IMR-90 (cell line): Measurements from ENCODE around the gene CUL1. TPM values are rescaled to one million over a fixed set of nuclear protein-coding genes. Genes with fewer than 3 reads are reported as not detected.

ENCODE experiments used
- ATAC-seq: fragments of 200-7000 bp; cut with Tn5 transposase; 2 replicates; pipeline ENCODE4 v1.9.1; 2020; ENCODE audit warnings: low read depth, mild to moderate bottlenecking, moderate library complexity
- BruUV-seq: library from RNA; stranded (reverse); fragments of 400-500 nt; replicated peaks from 2 replicates; lab custom pipeline; 2021; lab: Mats Ljungman, UMichigan
- CTCF ChIA-PET: fragments of 300-600 bp; formaldehyde crosslinking; extraction: SDS; loops from one replicate; lab custom pipeline; 2021; ENCODE audit warnings: antibody characterized with exemption; lab: Yijun Ruan, JAX
- POLR2A ChIA-PET: fragments of 300-600 bp; sonication (Branson Sonifier 250); formaldehyde crosslinking; loops from one replicate; lab custom pipeline; 2022; ENCODE audit warnings: antibody characterized with exemption; ENCODE audit not compliant: unreplicated experiment; lab: Charles Lee
- DNase-seq: peaks from one replicate; pipeline ENCODE4 v3.0.0; 2013
- H2AFZ ChIP-seq: replicated peaks from 2 replicates; pipeline ENCODE3; 2013; ENCODE audit warnings: low read length, mild to moderate bottlenecking; ENCODE audit not compliant: poor library complexity
- H2AK5ac ChIP-seq: 2 replicates; pipeline ENCODE4 v1.6.1; 2013; ENCODE audit warnings: low read depth, low read length, inconsistent platforms
- H2AK9ac ChIP-seq: replicated peaks from 2 replicates; pipeline ENCODE3; 2013; ENCODE audit warnings: mild to moderate bottlenecking, low read depth, low read length, moderate library complexity; ENCODE audit not compliant: poor library complexity
- H2BK120ac ChIP-seq: 2 replicates; pipeline ENCODE4 v1.6.1; 2013; ENCODE audit warnings: low read depth, low read length, inconsistent platforms
- H2BK15ac ChIP-seq: 3 replicates; pipeline ENCODE4 v1.6.1; 2013; ENCODE audit warnings: low read depth, low read length, inconsistent platforms
- H2BK20ac ChIP-seq: 2 replicates; pipeline ENCODE4 v1.6.1; 2013; ENCODE audit warnings: low read depth, mild to moderate bottlenecking, inconsistent platforms, low read length, moderate library complexity
- H2BK5ac ChIP-seq: 2 replicates; pipeline ENCODE4 v1.6.1; 2013; ENCODE audit warnings: mild to moderate bottlenecking, low read depth, low read length, inconsistent platforms; ENCODE audit not compliant: poor library complexity, severe bottlenecking
- H3K14ac ChIP-seq: replicated peaks from 2 replicates; pipeline ENCODE4 v1.6.1; 2013; ENCODE audit warnings: low read depth, low read length, inconsistent platforms
- H3K18ac ChIP-seq: 2 replicates; pipeline ENCODE4 v1.6.1; 2013; ENCODE audit warnings: low read depth, low read length, control low read depth
- H3K23ac ChIP-seq: 2 replicates; pipeline ENCODE4 v1.6.1; 2013; ENCODE audit warnings: low read depth, low read length, inconsistent platforms
- H3K27ac ChIP-seq: 2 replicates; pipeline ENCODE4 v1.5.1; 2013; ENCODE audit warnings: mild to moderate bottlenecking, control low read depth, low read length; ENCODE audit not compliant: insufficient read depth
- H3K27me3 ChIP-seq: 2 replicates; pipeline ENCODE4 v1.6.1; 2013; ENCODE audit warnings: low read length; ENCODE audit not compliant: control insufficient read depth, insufficient read depth
- H3K36me3 ChIP-seq: 2 replicates; pipeline ENCODE4 v1.6.1; 2013; ENCODE audit warnings: low read length, mixed read lengths; ENCODE audit not compliant: control insufficient read depth, insufficient read depth
- H3K4ac ChIP-seq: 2 replicates; pipeline ENCODE4 v1.6.1; 2013; ENCODE audit warnings: low read depth, low read length, inconsistent platforms
- H3K4me1 ChIP-seq: 2 replicates; pipeline ENCODE4 v1.6.1; 2013; ENCODE audit warnings: low read length, mixed read lengths; ENCODE audit not compliant: control insufficient read depth, insufficient read depth
- H3K4me2 ChIP-seq: 2 replicates; pipeline ENCODE4 v1.6.1; 2013; ENCODE audit warnings: low read depth, mild to moderate bottlenecking, control low read depth, low read length, moderate library complexity
- H3K4me3 ChIP-seq: 2 replicates; pipeline ENCODE4 v1.5.1; 2013; ENCODE audit warnings: low read depth, mild to moderate bottlenecking, control low read depth, low read length, moderate library complexity; ENCODE audit not compliant: insufficient read depth
- H3K56ac ChIP-seq: 2 replicates; pipeline ENCODE4 v1.6.1; 2013; ENCODE audit warnings: low read length, inconsistent platforms; ENCODE audit not compliant: insufficient read depth; ENCODE audit errors: extremely low read depth
- H3K79me1 ChIP-seq, 2 experiments: 2 replicates each; pipeline ENCODE4 v1.6.1; 2013; ENCODE audit warnings: low read length in 2 of 2, inconsistent platforms in 1 of 2, low read depth in 1 of 2
- H3K9ac ChIP-seq: 2 replicates; pipeline ENCODE4 v1.6.1; 2013; ENCODE audit warnings: low read depth, low read length, control low read depth
- H3K9me1 ChIP-seq: 2 replicates; pipeline ENCODE4 v1.6.1; 2013; ENCODE audit warnings: low read length, inconsistent platforms; ENCODE audit not compliant: insufficient read depth
- H3K9me3 ChIP-seq: 2 replicates; pipeline ENCODE4 v1.6.1; 2013; ENCODE audit warnings: low read length; ENCODE audit not compliant: control insufficient read depth, insufficient read depth
- H4K20me1 ChIP-seq: 2 replicates; pipeline ENCODE4 v1.6.1; 2013; ENCODE audit warnings: low read length, inconsistent platforms; ENCODE audit not compliant: insufficient read depth
- H4K5ac ChIP-seq: 2 replicates; pipeline ENCODE4 v1.6.1; 2013; ENCODE audit warnings: mild to moderate bottlenecking, low read depth, low read length, control low read depth
- H4K8ac ChIP-seq, 2 experiments: 2 replicates each; pipeline ENCODE4 v1.6.1; 2013; ENCODE audit warnings: low read depth in 2 of 2, low read length in 2 of 2, control low read depth in 1 of 2, inconsistent platforms in 1 of 2
- H4K91ac ChIP-seq: 2 replicates; pipeline ENCODE4 v1.6.1; 2013; ENCODE audit warnings: low read depth, low read length, inconsistent platforms; ENCODE audit not compliant: insufficient read depth
- BHLHE40 ChIP-seq: fragments of 150-350 bp; IDR thresholded peaks from 2 replicates; pipeline ENCODE4 v1.6.1; 2016; ENCODE audit warnings: mild to moderate bottlenecking, low read depth, low read length
- CEBPB ChIP-seq: IDR thresholded peaks from 2 replicates; pipeline ENCODE4 v1.6.1; 2012; ENCODE audit warnings: low read depth, low read length, improper control_type of control experiment
- CHD1 ChIP-seq: IDR thresholded peaks from 2 replicates; pipeline ENCODE4 v1.6.1; 2012; ENCODE audit warnings: low read depth, low read length, improper control_type of control experiment
- CTCF ChIP-seq: conservative IDR thresholded peaks from 2 replicates; pipeline ENCODE4 v1.5.1; 2012; ENCODE audit warnings: mild to moderate bottlenecking, low read depth, low read length, improper control_type of control experiment
- FOS ChIP-seq: fragments of 150-350 bp; IDR thresholded peaks from 2 replicates; pipeline ENCODE4 v1.6.1; 2016; ENCODE audit warnings: low read depth, low read length
- MAFK ChIP-seq: IDR thresholded peaks from 2 replicates; pipeline ENCODE4 v1.6.1; 2012; ENCODE audit warnings: low read depth, low read length, improper control_type of control experiment
- MAZ ChIP-seq: IDR thresholded peaks from 2 replicates; pipeline ENCODE4 v1.6.1; 2012; ENCODE audit warnings: low read depth, mild to moderate bottlenecking, low read length, improper control_type of control experiment, moderate library complexity, borderline replicate concordance
- MXI1 ChIP-seq: IDR thresholded peaks from 2 replicates; pipeline ENCODE4 v1.6.1; 2012; ENCODE audit warnings: low read depth, mild to moderate bottlenecking, low read length, moderate library complexity, borderline replicate concordance
- NFE2L2 ChIP-seq: fragments of 150-350 bp; IDR thresholded peaks from 2 replicates; pipeline ENCODE4 v1.6.1; 2016; ENCODE audit warnings: low read depth, mild to moderate bottlenecking, low read length
- POLR2A ChIP-seq: IDR thresholded peaks from 2 replicates; pipeline ENCODE4 v1.6.1; 2012; ENCODE audit warnings: mild to moderate bottlenecking, low read depth, low read length
- RAD21 ChIP-seq: IDR thresholded peaks from 2 replicates; pipeline ENCODE4 v1.6.1; 2012; ENCODE audit warnings: low read length, improper control_type of control experiment
- RCOR1 ChIP-seq: IDR thresholded peaks from 2 replicates; pipeline ENCODE4 v1.6.1; 2012; ENCODE audit warnings: mild to moderate bottlenecking, low read length, improper control_type of control experiment; ENCODE audit not compliant: insufficient replicate concordance
- SMC3 ChIP-seq: fragments of 150-350 bp; IDR thresholded peaks from 2 replicates; pipeline ENCODE4 v1.6.1; 2016; ENCODE audit warnings: low read depth, mild to moderate bottlenecking, antibody characterized with exemption, low read length, moderate library complexity
- USF2 ChIP-seq: fragments of 150-350 bp; IDR thresholded peaks from 2 replicates; pipeline ENCODE4 v1.6.1; 2017; ENCODE audit warnings: mild to moderate bottlenecking, antibody characterized with exemption, low read length, low read depth
- WGBS, 2 experiments: methylation state at CpG; one replicate each; pipeline versions ENCODE4 v1.1.5 to v1.1.7; 2013; ENCODE audit warnings: missing lambda C conversion rate in 2 of 2; ENCODE audit not compliant: insufficient read length in 1 of 2; ENCODE audit errors: extremely low coverage in 2 of 2; 5-methylcytosine and 5-hydroxymethylcytosine counted together
- dilution Hi-C: fragments of 300-500 bp; cut with HindIII; formaldehyde crosslinking; loops from one replicate; pipeline ENCODE4 v1.14.3; 2018; ENCODE audit warnings: low sequenced_read_pairs; ENCODE audit not compliant: unreplicated experiment
- in situ Hi-C: fragments of 300-500 bp; cut with MboI; formaldehyde crosslinking; loops from 3 replicates; pipeline ENCODE4 v1.14.3; 2019; ENCODE audit warnings: low sequenced_read_pairs, inconsistent platforms, mixed read lengths
- intact Hi-C: fragments of 100-400 bp; cut with micrococcal nuclease; formaldehyde crosslinking; loops from 2 replicates; pipeline ENCODE4 v1.10.0; 2022
- polyA plus RNA-seq, 3 experiments: library from polyadenylated mRNA; depleted of rRNA; stranded (reverse); fragments of >200 nt; gene quantifications; 2 replicates each; pipeline ENCODE4 v1.2.3, GENCODE V29; 2012; ENCODE audit warnings: low replicate concordance in 1 of 3
- total RNA-seq: library from RNA; depleted of rRNA; stranded (reverse); fragments of >200 nt; gene quantifications from 2 replicates; pipeline ENCODE4 v1.2.3, GENCODE V29; 2012

CUL1 gene
- total and polyA plus RNA-seq, 2 of the 4 experiments (the other 2 are of a cell fraction) = 44.0 to 46.2 TPM

- Histone ChIP-seq H4K8ac (no peak overlapping the region), H2AFZ (peak overlapping the region; percentile 2), H3K14ac (no peak overlapping the region), H2AK5ac (no peak overlapping the region), H3K4me2 (no peak overlapping the region; the same call in 1 of the 2 replicates), H2BK5ac (no peak overlapping the region), H3K4me3 (no peak overlapping the region), H3K9ac (no peak overlapping the region), H3K4me1 (no peaks in the 10 kb centered on the region), H3K18ac (no peak overlapping the region), H4K20me1 (no peaks in the 10 kb centered on the region), H3K27me3 (no peaks in the 10 kb centered on the region), H3K9me3 (no peaks in the 10 kb centered on the region), H2BK20ac (no peak overlapping the region), H3K79me1 (peaks cover 30 to 36% of the 10 kb centered on the region in 2 experiments), H3K36me3 (peaks cover 42% of the 10 kb centered on the region), H2AK9ac (no peak overlapping the region), H3K56ac (no peak overlapping the region), H3K23ac (no peak overlapping the region), H2BK120ac (no peak overlapping the region), H4K5ac (no peak overlapping the region), H3K4ac (no peak overlapping the region), H3K9me1 (no peaks in the 10 kb centered on the region; the same call in 1 of the 2 replicates), H4K91ac (no peak overlapping the region), H2BK15ac (no peak overlapping the region), H3K27ac (no peak overlapping the region)
- WGBS, 2 experiments = 78% methylated on average over 18 of the region's 44 CpGs; no CpG with 5 or more reads in 1 of the 2 experiments
- in situ Hi-C loops (no loop called here), intact Hi-C loops (no loop called here), dilution Hi-C loops (no loop called here)
- TF ChIP-seq SMC3 (no peak), NFE2L2 (no peak), POLR2A (no peak), BHLHE40 (no peak), MAZ (no peak), MXI1 (no peak), RAD21 (no peak), USF2 (no peak), CTCF (no peak), FOS (no peak), RCOR1 (no peak), CEBPB (no peak), MAFK (no peak), CHD1 (no peak)
- CTCF ChIA-PET = no interaction called here
- no TSS peak for BruUV-seq
- DNase-seq (no peak), ATAC-seq (no peak)
- POLR2A ChIA-PET = no interaction called here
These were observed 84.2 kb downstream of the CUL1 start for GRCh38 chr7:148782757-148783456.
